Brain pericyte (primary cell): ENCODE data around the gene RTN4RL1.

Experiments used
- DNase-seq: peaks from one replicate; pipeline ENCODE4 v3.0.0-alpha.2; 2012; ENCODE audit warnings: low read depth, low spot score

The RTN4RL1 gene

DNA sequence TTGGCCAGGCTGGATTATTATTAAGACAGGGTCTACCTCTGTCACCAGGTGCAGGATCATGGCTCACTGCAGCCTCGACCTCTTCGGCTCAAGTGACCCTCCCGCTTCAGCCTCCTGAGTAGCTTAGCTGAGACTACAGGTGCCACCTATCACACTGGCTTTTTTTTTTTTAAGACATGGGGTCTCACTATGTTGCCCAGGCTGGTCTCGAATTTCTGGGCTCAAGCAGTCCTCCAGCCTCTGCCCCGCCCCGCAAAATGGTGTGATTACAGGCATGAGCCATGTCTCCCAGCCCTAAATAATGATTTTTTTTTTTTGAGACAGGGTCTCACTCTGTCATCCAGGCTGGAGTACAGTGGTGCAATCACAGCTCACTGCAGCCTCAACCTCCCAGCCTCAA is 22.5 kb upstream of the RTN4RL1 start:
- DNase-seq, result no peak

- no peak for DNase-seq
Observed at GRCh38 chr17:2044263-2044894, 19.2 kb upstream of the RTN4RL1 start.

DNA sequence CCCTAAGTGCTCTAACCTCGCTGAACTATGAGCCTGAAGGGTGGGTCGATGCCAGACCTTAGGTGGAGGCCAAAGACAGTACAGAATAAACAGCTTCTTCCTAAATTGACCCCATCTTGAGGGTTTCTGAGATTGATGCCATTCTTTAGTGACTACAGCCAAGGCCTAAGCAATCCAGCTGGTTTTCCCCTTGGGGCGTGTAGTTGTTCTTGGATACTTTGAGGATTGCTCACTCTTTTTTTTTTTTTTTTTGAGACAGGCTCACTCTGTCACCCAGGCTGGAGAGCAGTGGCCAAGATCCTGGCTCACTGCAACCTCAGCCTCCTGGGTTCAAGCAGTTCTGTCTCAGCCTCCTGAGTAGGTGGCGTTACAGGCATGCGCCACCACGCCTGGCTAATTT is 18.7 kb upstream of the RTN4RL1 start:
- no peak for DNase-seq

- DNase-seq, result no peak
Observed at GRCh38 chr17:2042933-2043332, 17.8 kb upstream of the RTN4RL1 start.

DNA sequence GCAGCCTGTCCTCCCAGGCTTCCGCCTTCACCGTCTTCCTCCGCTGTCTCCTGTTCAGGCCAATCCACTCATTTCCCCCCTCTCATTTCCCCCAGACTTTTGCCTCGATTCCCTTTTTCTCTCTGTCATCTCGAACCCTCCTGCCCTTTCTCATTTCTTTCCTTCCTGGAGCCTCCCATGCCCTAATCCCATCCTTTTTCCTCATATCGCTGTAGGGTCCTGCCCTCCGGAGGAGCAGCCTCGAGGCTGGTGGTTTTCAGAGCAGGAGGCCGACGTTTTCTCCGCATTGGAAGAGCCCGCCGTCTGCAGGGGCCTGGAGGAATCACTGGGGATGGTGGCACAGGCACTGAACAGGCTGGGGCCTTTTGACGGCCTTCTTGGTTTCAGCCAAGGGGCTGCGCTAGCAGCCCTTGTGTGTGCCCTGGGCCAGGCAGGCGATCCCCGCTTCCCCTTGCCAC is 17.3 kb upstream of the RTN4RL1 start:
- no peak for DNase-seq

DNA sequence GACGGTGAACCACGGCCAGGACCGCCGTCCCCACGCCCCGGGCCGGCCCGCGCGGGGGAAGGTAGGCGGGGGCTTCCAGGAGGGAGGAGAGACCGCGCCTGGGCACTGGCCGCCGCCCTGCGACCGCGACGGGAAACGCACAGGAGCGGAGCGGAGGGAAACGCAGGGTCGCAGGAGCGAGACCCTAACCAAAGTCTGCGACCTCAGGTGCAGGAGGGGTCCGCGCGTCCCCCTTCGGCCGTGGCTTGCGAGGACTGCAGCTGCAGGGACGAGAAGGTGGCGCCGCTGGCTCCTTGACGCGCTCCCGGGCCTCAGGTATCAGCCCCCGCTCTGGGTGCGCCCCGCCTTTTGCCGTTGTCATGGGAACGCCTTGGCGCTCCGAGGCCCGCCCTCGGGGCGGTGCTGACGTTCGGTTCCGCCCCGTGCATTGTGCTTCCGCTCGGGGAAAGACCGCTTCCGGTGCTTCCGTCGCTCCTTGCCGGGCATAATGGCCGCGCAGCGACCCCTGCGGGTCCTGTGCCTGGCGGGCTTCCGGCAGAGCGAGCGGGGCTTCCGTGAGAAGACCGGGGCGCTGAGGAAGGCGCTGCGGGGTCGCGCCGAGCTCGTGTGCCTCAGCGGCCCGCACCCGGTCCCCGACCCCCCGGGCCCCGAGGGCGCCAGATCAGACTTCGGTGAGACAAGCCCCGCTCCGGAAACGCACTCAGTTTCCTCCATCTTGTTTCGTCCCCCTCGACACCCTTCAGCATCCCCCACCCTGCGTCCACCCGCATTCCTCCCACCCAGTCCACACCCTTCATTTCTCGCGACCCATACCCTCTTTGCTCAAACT is 16.6 kb upstream of the RTN4RL1 start, which contains the start of gene OVCA2:
TSS of gene OVCA2 (plus strand) at position 462 of the 829 bp plus-strand sequence. CDS start at position 488, 26 bp downstream.
- DNase-seq, result peak; percentile 80

DNA sequence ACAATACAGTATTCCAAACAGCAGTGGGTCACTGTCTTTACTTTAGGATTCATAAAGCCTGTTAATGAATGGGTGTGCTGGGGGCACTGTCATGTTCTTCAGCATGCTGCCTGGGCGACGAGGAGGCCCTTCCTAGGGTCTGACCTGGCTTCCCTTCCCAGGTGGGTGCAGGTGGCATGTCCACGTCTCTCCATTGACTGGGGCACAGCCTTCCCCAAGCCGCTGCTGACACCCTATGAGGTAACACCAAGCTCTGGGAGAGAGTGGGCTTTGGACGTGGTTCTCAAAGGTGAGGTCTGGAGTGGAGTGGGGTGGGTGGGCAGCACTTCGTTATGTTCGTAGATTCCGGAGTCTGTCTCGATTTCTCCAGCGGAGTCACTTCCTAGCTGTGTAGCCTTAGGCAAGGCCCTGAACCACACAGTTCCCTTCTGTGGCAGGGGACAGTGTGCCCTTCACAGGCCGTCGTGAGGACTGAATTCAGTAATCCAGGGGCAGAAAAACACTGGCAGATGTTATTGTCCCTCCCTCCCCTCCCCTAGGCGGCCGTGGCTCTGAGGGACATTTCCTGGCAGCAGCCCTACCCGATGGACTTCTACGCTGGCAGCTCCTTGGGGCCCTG is 15.9 kb upstream of the RTN4RL1 start:
- no peak for DNase-seq

DNA sequence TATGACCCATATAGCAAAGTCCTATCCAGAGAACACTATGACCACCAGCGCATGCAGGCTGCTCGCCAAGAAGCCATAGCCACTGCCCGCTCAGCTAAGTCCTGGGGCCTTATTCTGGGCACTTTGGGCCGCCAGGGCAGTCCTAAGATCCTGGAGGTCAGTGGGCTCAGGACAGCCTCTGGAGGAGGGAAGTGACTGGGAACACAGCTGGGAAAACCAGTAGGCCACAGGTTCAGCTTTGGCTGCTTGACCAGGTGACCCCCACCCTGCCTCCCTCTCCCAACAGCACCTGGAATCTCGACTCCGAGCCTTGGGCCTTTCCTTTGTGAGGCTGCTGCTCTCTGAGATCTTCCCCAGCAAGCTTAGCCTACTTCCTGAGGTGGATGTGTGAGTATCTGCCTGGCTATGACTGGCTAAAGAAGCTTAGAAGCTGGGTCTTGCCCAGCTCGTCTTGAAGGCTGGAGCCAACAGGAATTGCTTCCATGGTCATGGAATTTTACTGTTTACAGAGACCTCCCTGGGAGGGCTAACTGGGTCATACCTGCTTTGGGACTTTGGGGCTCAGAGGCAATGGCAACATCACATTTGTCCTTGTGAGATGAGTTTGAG is 15.2 kb upstream of the RTN4RL1 start:
- DNase-seq, result no peak

DNA sequence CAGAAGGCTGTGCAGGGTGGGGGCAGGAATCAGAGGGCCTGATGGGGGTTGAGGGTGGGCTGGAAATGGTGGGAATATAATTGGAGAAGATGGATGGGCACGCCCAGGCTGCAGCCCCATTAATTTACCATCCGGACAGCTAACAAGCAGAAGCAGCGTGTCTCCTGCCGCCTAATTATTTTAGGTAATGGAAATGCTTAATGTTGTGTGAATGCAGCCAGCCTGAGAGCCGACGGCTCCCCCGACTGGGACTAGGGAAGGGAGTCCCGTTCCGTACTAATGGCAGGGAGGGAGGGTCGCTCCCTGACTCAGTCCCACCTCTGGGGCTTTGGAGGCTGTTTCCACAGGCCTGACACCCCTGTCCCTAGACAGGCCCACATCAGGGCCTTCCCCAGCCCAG is 12.0 kb upstream of the RTN4RL1 start:
- DNase-seq, result no peak

DNA sequence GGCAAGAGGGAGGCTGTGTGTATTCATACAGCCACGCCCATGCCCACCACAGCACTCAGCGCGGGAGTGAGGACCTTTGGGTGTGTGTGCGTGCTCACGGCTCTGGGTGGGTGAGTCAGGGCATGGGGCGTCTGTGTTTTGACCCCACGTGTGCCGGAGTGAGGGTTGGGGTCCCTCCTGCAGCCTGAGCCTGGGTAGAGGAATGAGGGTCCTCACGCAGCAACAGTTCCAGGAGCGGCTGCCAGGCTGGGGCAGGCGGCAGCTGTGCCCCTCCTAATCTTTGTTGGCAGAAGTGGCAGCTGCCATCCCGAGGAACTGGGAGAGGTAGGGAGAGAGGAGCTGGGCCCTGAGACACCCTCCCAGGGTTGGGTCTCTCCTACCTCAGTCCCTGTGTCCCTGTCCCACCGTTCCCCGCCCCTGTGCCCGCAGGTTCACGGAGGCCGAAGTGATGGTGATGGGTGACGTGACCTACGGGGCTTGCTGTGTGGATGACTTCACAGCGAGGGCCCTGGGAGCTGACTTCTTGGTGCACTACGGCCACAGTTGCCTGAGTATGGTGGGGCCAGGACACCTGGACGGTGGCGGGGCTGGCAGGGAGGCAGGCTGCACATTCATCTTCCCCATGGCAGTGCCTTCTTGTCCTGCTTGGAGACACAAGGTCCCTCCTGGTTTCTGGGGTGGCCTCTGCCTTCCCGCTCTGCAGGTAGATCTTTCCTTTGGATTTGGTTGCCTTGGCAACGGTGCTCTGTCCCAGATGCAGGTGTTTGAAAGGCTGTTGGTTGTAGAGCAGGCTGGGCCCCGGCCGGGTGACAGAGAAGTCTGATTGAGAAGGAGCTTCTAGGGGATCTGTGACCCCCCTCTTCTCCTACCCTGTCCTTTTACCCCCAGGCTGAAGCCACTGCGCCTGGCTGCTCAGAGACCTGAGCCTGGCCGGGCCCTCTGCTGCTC is 10.7 kb upstream of the RTN4RL1 start:
- no peak for DNase-seq

GRCh38 chr17:2034806-2035540 is 9.8 kb upstream of the RTN4RL1 start:
- no peak for DNase-seq

- no peak for DNase-seq
Observed at GRCh38 chr17:2034157-2034556, 9.0 kb upstream of the RTN4RL1 start.

- DNase-seq, result no peak
Observed at GRCh38 chr17:2033153-2033552, 8.0 kb upstream of the RTN4RL1 start.

- no peak for DNase-seq
Observed at GRCh38 chr17:2030779-2031163, 5.6 kb upstream of the RTN4RL1 start.

DNA sequence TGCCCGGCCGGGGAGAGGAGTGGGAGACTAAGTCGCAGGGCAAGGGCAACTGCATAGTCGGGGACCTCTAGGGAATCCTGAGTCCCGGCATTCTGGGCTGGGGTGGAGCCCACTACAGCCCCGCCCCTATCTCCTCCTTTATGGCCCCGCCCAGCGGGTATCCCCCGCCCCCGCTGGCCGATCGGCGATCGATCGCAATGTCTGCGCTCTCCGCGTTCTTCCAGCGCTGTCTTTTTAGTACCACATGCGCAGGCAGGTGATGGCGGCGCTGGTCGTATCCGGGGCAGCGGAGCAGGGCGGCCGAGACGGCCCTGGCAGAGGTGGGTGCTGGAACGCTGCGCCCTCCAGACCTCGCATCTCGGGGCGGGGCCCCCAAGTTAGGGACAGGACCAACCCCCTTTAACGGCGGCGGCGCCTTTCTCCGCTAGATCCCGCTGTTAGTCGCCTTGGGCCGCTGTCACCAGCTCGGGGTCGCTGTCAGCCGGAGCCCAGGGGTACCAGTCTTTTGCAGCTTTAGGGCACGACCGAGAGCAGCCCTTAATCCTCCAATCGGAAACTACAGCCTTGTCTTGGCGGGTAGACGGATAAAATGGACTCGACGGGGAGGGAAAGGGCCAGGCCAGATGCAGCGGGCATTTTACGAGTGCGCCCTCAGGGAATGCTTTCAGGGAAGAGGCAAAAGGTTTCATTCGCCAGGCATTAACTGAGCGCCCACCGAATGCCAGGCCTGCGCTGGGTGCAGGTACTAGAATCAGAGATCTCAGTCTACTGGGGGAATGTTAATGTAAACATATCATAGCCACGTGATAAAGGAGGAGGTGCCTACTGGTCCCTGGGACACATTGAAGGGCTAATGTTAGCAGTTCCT is 5.0 kb upstream of the RTN4RL1 start, which contains the start of gene DPH1:
TSS of gene DPH1 (plus strand) at position 243 of the 868 bp plus-strand sequence. CDS start at position 260, 17 bp downstream.
- no peak for DNase-seq

GRCh38 chr17:2028737-2029136 is 3.6 kb upstream of the RTN4RL1 start:
- no peak for DNase-seq

DNA sequence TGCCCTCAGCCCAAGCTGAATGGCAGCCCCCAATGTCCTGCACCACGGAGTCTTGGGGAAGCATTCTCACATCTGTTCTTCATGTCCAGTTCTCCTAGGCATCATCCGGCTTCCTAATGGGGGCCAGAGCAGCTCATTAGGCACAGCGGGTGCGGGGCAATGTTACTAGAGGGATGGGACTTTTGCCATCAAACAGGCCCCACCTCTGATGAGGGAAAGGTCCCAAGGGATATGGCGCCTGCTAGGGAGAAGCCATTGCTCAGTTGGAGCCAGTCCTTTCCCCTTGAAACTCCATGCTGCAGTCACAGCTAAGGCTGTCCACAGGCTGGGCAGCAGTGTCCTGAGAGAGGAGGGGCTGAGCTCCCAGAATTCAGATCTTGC is 3.1 kb upstream of the RTN4RL1 start:
- DNase-seq, result no peak

DNA sequence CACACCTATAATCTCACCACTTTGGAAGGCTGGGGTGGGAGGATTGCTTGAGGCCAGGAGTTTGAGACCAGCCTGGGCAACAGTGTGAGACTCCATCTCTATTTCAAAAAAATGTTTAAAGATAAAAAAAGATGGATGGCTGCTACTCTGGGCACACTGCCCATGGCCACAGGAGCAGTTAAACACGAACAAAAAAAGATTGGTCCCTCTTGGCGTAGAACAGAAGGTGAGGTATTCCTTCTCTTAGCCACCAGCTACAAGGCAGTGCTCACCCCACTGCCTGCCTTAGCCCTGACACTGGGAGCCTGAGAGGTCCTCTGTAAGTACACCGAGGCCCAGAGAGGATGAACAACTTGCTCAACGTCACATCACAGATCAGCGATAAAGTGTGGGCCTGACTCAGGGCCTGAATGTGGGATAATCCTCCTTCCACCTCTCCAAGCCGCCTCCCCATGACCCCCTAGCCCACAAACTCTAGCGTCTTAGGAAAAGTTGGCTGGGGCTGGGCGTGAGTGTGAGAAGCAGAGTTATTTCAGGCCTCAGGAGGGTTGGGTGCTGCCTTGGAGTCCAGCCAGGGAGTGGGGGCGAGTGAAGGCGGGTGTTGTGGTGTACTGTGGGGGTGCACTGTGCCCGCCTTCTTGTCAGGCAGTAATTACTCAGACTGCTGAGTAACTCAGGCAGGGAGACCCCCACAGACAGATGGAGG is 2.5 kb upstream of the RTN4RL1 start:
- DNase-seq, result no peak
